Activated CD4-positive, alpha-beta T cell treated with anti-CD3 and anti-CD28 coated beads for 48 hours (primary cell): Measurements from ENCODE around the gene CYP2W1.

Experiments used
- DNase-seq: peaks from one replicate; pipeline ENCODE4 v3.0.0-alpha.2; 2020

The CYP2W1 gene

GRCh38 chr7:1018334-1018695 is 35.3 kb downstream of the CYP2W1 start:
- no peak for DNase-seq

DNA sequence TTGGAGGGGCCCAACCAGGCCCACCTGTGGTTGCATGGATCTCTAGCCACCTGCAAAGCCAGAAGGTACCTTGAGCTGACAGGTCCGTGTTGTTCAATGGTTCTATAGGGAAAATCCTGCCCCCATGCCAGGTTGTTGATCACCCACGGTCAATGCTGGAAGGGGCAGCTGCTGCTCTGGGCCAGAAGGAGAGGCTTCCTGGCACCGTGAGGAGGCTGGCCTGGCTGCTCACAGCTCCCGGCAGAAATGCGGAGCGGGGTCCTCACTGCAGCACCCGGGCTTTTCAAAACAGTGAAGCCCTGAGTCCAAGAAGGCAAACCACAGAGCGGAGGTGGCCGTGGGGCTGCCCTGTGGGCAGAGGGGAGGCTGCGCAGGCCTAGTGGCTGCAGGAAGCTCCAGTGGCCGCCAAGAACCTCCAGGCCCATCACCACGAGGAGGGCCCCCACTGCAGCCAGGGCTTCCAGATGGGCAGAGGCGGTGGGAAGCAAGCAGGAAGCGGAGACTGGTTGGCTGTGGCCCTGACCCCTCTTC is 36.3 kb downstream of the CYP2W1 start:
- no peak for DNase-seq

DNA sequence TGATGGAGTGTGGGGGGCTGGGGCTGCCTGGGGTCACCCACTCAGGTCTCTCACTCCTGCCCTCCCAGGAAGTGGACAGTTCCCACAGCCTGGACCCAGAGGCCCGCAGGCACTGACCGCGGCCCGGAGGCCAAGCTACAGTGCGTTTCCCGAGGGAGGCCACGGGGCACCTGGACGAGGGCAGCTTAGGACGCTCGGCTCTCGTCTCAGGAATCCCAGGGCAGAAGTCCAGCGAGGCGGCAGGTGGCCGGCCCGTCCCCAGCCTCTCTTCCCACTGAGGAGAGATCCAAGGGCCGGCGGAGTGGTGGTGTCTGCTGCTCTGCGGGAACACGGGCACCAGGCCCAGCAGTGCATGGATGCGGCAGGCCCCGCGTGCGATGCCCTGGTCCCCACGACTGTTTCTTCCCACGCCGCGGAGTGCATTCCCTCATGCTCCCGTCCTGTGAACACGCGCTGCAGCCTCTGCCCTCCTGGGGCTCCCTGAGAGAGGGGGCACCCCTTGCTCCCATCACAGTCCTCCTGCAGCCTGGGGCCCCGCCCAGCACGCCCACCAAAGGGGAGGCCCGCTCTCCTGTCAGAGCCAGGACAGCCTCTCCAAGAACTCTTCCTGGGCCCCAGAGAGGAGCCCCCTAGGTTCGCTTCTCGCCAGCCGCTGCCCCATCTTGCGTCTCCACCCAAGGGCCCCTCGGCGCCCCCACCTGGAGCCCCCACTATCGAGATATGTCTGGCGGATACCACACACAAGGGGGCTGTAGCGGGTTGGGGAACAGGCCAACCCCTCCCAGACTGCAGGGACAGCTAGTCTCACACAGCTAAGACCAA is 37.0 kb downstream of the CYP2W1 start:
- no peak for DNase-seq

DNA sequence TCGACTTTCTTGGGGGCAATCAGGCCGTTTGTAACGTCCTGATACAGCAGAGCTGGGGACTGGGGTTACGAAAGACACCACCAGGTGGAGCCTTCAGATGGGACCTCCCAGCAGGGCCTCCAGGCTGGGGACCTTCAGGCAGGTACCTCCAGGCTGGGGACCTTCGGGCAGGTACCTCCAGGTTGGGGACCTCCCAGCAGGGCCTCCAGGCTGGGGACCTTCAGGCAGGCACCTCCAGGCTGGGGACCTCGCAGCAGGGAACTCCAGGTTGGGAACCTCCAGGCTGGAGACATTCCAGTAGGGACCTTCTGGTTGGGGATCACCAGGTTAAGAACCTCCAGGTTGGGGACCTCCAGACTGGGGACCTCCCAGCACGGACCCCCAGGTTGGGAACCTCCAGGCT is 37.9 kb downstream of the CYP2W1 start:
- DNase-seq: no peak

- no peak for DNase-seq
Observed at GRCh38 chr7:1021366-1021765, 38.4 kb downstream of the CYP2W1 start.

GRCh38 chr7:1021931-1022330 is 39.0 kb downstream of the CYP2W1 start:
- no peak for DNase-seq

- no peak for DNase-seq
Observed at GRCh38 chr7:1022356-1022755, 39.4 kb downstream of the CYP2W1 start.

GRCh38 chr7:1022801-1023465 is 40.0 kb downstream of the CYP2W1 start:
- DNase-seq: no peak

DNA sequence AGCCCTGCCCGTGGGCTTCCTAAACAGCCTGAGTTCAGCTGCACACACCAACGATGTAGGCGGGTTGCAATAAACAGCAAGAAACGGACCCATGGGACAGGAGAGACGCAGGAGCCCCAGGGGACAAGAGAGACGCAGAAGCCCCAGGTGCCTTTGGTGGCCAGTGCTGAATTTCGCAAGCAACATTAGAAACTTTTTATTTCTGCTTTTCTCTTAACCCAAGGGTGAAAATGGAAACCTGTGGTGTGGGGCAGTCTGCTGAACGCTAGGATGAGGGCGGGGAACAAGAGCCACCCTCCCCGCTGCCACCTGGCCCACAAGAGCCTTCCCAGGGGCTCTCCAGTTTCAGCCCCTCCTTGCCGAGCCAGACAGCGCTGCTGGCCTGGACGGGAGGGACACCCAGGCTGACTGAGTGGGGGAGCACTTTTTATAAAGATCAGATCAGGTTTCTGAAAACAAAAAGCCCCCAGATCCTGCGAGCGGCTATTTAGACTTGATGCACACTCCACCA is 41.4 kb downstream of the CYP2W1 start:
- DNase-seq: no peak

- no peak for DNase-seq
Observed at GRCh38 chr7:1024876-1025742, 42.1 kb downstream of the CYP2W1 start.

- DNase-seq: no peak
Observed at GRCh38 chr7:1025743-1026581, 43.0 kb downstream of the CYP2W1 start.

GRCh38 chr7:1026721-1027161 is 43.8 kb downstream of the CYP2W1 start:
- DNase-seq: no peak

GRCh38 chr7:1027242-1028043 is 44.5 kb downstream of the CYP2W1 start:
- no peak for DNase-seq

- peak; percentile 90 for DNase-seq
Observed at GRCh38 chr7:1028044-1028770, 45.2 kb downstream of the CYP2W1 start.

- DNase-seq: peak; percentile 81
Observed at GRCh38 chr7:1028775-1029636, 46.0 kb downstream of the CYP2W1 start.

DNA sequence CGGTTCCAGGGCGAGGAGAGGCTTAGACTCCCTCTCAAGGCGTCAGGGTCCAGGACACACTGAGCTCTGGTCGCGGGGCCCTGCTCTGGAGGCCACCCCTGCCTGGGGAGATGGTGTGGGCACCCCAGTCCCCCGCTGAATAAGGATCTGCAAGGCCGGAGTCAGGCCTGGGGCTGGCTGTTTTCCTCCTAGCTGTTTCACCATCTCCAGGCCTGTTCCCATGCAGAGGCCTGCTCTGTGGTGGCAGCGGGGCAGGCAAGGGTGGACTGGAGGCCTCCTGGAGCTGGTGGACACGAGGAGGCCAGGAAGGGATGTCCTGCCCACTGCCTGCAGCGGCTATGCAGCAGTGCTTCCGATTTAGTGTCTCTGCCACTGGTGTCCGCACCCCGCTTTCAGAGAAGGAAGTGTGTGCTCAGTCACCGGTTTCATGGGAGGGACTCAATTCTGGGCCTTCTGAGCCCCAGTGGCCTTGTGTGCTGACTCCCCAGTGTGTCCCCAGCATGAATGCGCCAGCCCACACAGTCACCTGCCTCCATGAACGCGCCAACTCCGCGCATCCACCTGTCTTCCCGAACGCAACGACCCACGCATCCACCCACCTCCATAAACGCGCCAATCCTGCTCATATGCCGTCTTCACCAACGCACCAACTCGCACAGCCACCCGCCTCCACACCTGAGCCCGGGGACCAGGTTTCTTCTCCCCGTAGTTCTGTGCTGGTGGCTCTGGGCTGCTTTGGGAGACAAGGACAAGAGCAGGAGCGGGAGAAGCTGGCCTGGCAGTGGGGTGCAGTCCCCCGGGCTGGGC is 46.9 kb downstream of the CYP2W1 start:
- DNase-seq: no peak

DNA sequence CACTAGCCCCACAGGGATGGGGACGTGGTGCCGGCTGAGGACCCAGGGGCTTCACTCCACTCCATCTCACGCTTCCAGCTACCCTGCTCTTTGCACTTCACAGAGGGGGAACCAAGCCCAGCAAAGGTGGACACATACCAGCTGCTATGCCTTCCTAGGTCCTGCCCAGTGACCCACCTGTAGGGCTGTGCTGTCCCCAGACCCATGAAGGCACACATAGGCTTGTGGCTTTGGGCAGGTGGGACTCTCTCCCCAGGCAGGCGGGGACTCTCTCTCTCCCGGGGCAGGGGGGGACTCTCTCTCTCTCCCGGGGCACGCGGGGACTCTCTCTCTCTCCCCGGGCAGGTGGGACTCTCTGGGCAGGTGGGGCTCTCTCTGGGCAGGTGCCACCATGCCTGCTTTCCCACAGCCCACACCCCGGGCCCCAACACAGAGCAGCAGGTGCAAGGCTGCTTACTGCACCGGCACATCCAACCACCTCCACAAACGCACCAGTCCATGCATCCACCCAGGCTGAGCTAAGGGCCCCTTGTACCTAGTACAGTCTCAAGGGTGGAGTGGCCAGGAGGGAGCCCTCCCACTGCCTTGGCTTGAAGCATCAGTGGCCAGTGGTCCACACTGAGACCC is 47.6 kb downstream of the CYP2W1 start:
- no peak for DNase-seq
